T-helper 17 cell (primary cell): ENCODE results near the gene CLTA. TPM values are rescaled to one million over a fixed set of nuclear protein-coding genes. Genes with fewer than 3 reads are reported as not detected.
"Not testable (repeated sequence)": the region's sequence is repeated elsewhere in the genome, so short reads cannot be mapped to it uniquely, and the experiment has no call there.

ENCODE experiments used
- ATAC-seq: fragments of 150-1000 bp; cut with Tn5 transposase; 2 replicates; pipeline ENCODE4 v1.10.0; 2021; ENCODE audit warnings: mild to moderate bottlenecking, moderate library complexity
- DNase-seq, 3 donors: peaks; one replicate each; pipeline versions ENCODE4 v3.0.0 to v3.0.0-alpha.2; 2020 to 2021
- H3K9me3 ChIP-seq: one replicate; pipeline ENCODE4 v1.7.0; 2013; ENCODE audit warnings: low read length, mild to moderate bottlenecking; ENCODE audit not compliant: control insufficient read depth, poor library complexity, severe bottlenecking
- H3K27ac Mint-ChIP-seq: one replicate; pipeline ENCODE4 v1.8.0; 2022; ENCODE audit warnings: mild to moderate bottlenecking, moderate library complexity, mixed read lengths
- H3K27me3 Mint-ChIP-seq: one replicate; pipeline ENCODE4 v1.8.0; 2022; ENCODE audit warnings: mixed read lengths
- H3K36me3 Mint-ChIP-seq: one replicate; pipeline ENCODE4 v1.8.0; 2022; ENCODE audit warnings: low read depth, mixed read lengths
- H3K4me1 Mint-ChIP-seq: one replicate; pipeline ENCODE4 v1.8.0; 2022; ENCODE audit warnings: mild to moderate bottlenecking, mixed read lengths
- H3K4me3 Mint-ChIP-seq: one replicate; pipeline ENCODE4 v1.8.0; 2022; ENCODE audit warnings: mild to moderate bottlenecking, moderate library complexity, mixed read lengths
- total RNA-seq, 4 donors: library from RNA in 2 of 4; stranded (reverse) in 2 of 4; gene quantifications; one replicate each; pipeline ENCODE4 v1.2.3 and lab custom pipeline; 2022 to 2026

Gene CLTA
- total RNA-seq, 2 donors from 2014 or later = 30.3 to 43.4 TPM

- not testable (repeated sequence) for H3K27me3 Mint-ChIP-seq, H3K36me3 Mint-ChIP-seq, DNase-seq, H3K9me3 ChIP-seq, H3K4me1 Mint-ChIP-seq, ATAC-seq, H3K4me3 Mint-ChIP-seq, H3K27ac Mint-ChIP-seq
These were observed 49.0 kb downstream of the CLTA start for GRCh38 chr9:36239675-36240074.

- no peaks in the 10 kb centered on the region for H3K9me3 ChIP-seq
- peaks cover 5% of the 10 kb centered on the region for H3K4me1 Mint-ChIP-seq
- ATAC-seq = no peak
- no peak overlapping the region for H3K27ac Mint-ChIP-seq
- no peaks in the 10 kb centered on the region for H3K27me3 Mint-ChIP-seq
- H3K4me3 Mint-ChIP-seq = no peak overlapping the region
- DNase-seq = no peak
- peaks cover 2% of the 10 kb centered on the region for H3K36me3 Mint-ChIP-seq
These were observed 55.2 kb downstream of the CLTA start for GRCh38 chr9:36245906-36246305.

GRCh38 chr9:36247356-36247755, 56.6 kb downstream of the CLTA start:
- no peaks in the 10 kb centered on the region for H3K9me3 ChIP-seq
- DNase-seq (no peak), ATAC-seq (no peak)
- H3K27ac Mint-ChIP-seq = no peak overlapping the region
- H3K27me3 Mint-ChIP-seq = no peaks in the 10 kb centered on the region
- H3K4me1 Mint-ChIP-seq = peaks cover 7% of the 10 kb centered on the region
- no peak overlapping the region for H3K4me3 Mint-ChIP-seq
- peaks cover 2% of the 10 kb centered on the region for H3K36me3 Mint-ChIP-seq

GRCh38 chr9:36248061-36248460, 57.3 kb downstream of the CLTA start:
- H3K36me3 Mint-ChIP-seq, H3K27me3 Mint-ChIP-seq, H3K4me1 Mint-ChIP-seq, H3K4me3 Mint-ChIP-seq, H3K27ac Mint-ChIP-seq, H3K9me3 ChIP-seq, DNase-seq: not testable (repeated sequence)
- ATAC-seq = peak; percentile 89

- DNase-seq (no peak), ATAC-seq (no peak)
- no peaks in the 10 kb centered on the region for H3K9me3 ChIP-seq
- H3K27me3 Mint-ChIP-seq = no peaks in the 10 kb centered on the region
- no peak overlapping the region for H3K27ac Mint-ChIP-seq
- H3K4me3 Mint-ChIP-seq = no peak overlapping the region
- peaks cover 2% of the 10 kb centered on the region for H3K36me3 Mint-ChIP-seq
- H3K4me1 Mint-ChIP-seq = peaks cover 7% of the 10 kb centered on the region
These were observed 58.5 kb downstream of the CLTA start for GRCh38 chr9:36249189-36249588.

DNA sequence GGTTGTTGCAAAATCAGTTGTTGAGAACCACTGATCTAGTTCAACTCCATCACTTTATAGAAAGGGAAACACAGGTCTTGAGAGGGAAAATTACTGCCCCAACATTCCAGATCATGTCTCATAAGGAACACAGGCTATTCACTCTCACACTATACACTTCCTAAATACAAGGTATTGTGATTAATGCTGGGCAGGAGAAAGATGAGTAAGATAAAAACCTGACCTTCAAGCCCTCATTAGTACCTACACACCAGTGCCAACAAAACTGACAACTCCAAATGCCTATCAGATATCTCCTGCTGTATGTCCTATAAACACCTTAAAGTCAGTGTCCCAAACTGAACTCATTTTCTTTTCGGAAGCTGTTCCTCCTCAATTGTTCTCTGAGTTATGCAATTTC, 59.4 kb downstream of the CLTA start:
- Mint-ChIP-seq H3K36me3 (peaks cover 2% of the 10 kb centered on the region), H3K27me3 (no peaks in the 10 kb centered on the region), H3K4me1 (peaks cover 7% of the 10 kb centered on the region), H3K27ac (no peak overlapping the region), H3K4me3 (no peak overlapping the region)
- no peaks in the 10 kb centered on the region for H3K9me3 ChIP-seq
- no peak for ATAC-seq
- no peak for DNase-seq

GRCh38 chr9:36251428-36251827, 60.7 kb downstream of the CLTA start:
- ATAC-seq (no peak), DNase-seq (no peak)
- H3K4me3 Mint-ChIP-seq = no peak overlapping the region
- H3K9me3 ChIP-seq = no peaks in the 10 kb centered on the region
- no peak overlapping the region for H3K27ac Mint-ChIP-seq
- no peaks in the 10 kb centered on the region for H3K27me3 Mint-ChIP-seq
- peaks cover 2% of the 10 kb centered on the region for H3K36me3 Mint-ChIP-seq
- peaks cover 7% of the 10 kb centered on the region for H3K4me1 Mint-ChIP-seq

DNA sequence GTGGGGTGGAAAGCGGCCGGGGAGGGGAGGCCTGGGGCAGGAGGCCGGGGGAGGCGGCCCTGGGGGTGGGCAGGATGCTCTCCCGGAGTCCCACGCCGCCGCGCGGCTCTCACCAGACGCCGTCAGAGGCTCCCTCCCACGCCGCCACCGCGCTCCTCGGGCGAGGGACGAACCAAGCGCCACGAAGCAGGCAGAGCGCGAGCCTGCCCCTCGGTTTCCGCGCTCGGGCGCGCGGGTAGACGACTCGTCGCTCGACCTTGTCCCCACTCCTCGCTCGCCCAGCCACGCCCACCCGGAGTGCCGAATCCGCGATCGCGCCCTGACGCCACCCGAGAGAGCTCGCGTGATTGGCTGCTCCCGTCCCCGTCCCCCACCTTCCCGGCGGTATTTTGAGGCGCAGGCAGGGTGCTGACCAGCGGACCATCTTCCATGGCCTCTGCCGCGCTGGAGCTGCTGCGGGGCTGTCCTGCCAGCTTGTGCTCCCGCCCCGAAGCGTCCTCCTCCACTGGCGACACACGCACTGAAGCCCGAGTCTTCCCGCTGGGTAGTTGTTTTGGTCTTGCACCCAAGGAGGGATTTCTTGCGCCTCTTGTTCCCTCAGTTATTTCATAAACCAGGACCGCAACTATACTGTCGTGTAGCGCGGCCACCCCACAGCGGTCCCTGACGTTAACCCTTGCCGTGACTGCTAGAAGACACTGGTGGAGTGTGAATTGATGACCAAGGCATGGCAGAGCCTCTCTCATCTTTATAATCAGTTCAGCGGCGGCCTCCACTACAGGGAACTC, 67.7 kb downstream of the CLTA start, which contains the start of gene GNE:
Gene GNE, minus strand, starts transcription at position 241 of the 788 bp plus-strand sequence. CDS start 9,093 bp downstream, outside the sequence.
- Mint-ChIP-seq H3K27me3 (no peaks in the 10 kb centered on the region), H3K27ac (peak within 1 kb of the TSS; percentile 95), H3K36me3 (no peaks in the 10 kb centered on the region), H3K4me3 (peak within 1 kb of the TSS; percentile 98), H3K4me1 (peaks cover 4% of the 10 kb centered on the region)
- DNase-seq = peak; percentile 94 to 98 (median 96)
- no peaks in the 10 kb centered on the region for H3K9me3 ChIP-seq
- peak; percentile 90 for ATAC-seq

DNA sequence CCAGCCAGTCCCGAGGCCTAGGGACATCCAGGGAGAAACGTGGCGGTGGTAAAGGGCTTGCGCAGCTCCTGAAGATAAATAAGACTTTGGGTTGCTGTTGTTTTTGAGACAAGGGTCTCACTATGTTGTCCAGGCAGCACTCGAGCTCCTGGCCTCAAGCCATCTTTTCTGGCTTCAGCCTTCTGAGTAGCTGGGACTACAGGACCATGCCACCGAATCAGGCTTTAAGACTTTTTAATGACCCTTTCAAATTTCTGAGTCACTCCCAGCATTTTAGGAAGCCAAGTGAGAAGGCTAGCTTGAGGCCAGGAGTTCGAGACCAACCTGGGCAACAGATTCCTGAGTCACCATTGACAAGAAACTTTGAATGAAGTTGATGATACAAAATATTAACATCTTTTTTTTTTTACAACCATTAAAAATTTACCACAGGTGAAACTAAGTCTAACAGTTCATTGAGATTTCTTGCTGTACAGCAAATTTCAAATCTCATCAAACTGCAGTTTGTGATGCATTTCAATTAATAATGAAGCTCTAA, 68.3 kb downstream of the CLTA start:
- no peaks in the 10 kb centered on the region for H3K36me3 Mint-ChIP-seq
- H3K9me3 ChIP-seq = no peaks in the 10 kb centered on the region
- no peak for ATAC-seq
- H3K27ac Mint-ChIP-seq = peak overlapping the region; percentile 95
- peak overlapping the region; percentile 98 for H3K4me3 Mint-ChIP-seq
- H3K27me3 Mint-ChIP-seq = no peaks in the 10 kb centered on the region
- peaks cover 4% of the 10 kb centered on the region for H3K4me1 Mint-ChIP-seq
- DNase-seq = no peak

Other genes with a start within 250 kb of the CLTA start
- gene OR2S2, start 232.8 kb upstream of the CLTA start, total RNA-seq = not detected
- 1 to 10 TPM; 6.4 to 7.8 TPM for gene RECK, start 154.0 kb upstream of the CLTA start, total RNA-seq
- gene GLIPR2, start 54.2 kb upstream of the CLTA start, total RNA-seq = 10 to 100 TPM; 32.5 to 51.4 TPM
- 1 to 10 TPM in 1 of 2 donors, under 1 TPM in 1; 0.50 to 1.4 TPM for gene CCIN, start 21.5 kb upstream of the CLTA start, total RNA-seq
- 10 to 100 TPM; 13.3 to 15.4 TPM for gene GNE, start 67.5 kb downstream of the CLTA start, total RNA-seq
- 10 to 100 TPM; 87.3 to 94.4 TPM for gene RNF38, start 209.3 kb downstream of the CLTA start, total RNA-seq